Measurements from ENCODE around the gene TMEM255B.
"Not testable (repeated sequence)": the region's sequence is repeated elsewhere in the genome, so short reads cannot be mapped to it uniquely, and the experiment has no call there.

TMEM255B gene

DNA sequence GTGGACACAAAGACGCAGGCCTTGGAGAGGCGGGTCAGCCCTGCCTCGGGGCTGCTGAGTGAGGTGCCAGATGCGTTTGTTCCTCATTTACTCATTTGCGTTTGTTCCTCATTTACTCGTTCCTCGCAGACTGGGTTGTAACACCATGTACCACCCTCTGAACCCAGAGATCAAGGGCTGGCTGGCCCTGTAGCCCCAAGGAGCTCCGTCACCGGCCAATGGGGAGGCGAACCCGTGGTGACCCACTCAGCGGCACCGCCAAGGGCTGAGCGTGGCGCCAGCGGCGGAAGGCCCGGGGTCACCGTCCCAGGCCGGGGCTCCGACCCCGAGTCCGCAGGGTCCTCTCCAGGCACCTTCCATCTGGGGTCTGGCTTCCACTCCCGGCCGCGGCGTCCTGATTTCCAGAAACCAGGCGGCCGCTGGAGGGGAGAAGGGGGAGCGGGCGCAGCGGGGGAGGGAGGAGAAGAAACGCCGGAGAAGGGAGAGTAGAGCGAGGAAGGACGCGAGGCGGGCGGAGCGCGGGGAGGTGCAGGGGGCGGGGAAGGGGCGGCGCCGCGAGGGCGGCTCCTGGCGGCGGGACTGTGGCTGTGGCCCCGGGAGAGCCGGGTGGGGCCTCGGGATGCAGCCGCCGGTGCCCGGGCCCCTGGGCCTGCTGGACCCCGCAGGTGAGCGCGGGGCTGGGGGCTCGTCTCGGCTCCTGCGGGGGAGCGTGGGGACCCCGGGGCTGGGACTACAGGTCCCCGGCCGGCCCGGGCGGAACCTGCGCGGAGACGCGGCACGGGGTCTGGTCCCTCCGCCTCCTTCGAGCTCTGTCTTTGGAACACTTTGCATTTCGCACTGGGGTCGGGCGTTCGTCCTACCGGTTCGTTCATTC is at the start of gene TMEM255B:
TSS of gene TMEM255B (plus strand) at position 576 of the 874 bp plus-strand sequence. CDS start at position 620, 44 bp downstream.
- Histone ChIP-seq H3K36me3 (no peaks in the 10 kb centered on the region), H3K9ac (peak within 1 kb of the TSS; percentile 73), H3K27me3 (peaks cover 46% of the 10 kb centered on the region), H3K9me3 (no peaks in the 10 kb centered on the region), H3K4me3 (peak within 1 kb of the TSS; percentile 71), H3K4me2 (peak within 1 kb of the TSS; percentile 99), H3K4me1 (peaks cover 44% of the 10 kb centered on the region), H3K27ac (peak within 1 kb of the TSS; percentile 65; the same call in 1 of the 2 replicates), H4K20me1 (peaks cover 7% of the 10 kb centered on the region; the same call in 1 of the 2 replicates)
- TF ChIP-seq Cebpa-rat (IDR thresholded peaks at IDR 0.05), result no peak

DNA sequence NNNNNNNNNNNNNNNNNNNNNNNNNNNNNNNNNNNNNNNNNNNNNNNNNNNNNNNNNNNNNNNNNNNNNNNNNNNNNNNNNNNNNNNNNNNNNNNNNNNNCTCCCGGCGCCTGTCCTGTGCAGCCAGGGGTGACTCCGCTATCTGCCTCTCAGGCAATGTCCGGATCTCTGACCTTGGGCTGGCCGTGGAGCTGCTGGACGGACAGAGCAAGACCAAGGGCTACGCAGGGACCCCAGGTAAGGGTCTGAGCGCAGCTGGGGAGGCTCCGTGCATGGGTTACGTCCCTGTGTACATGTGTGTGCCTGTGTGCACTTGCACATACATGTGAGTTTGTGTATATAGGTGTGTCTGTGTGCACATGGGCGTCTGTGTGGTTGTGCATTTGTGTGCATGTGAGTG is 36.1 kb upstream of the TMEM255B start:
- Histone ChIP-seq H3K9me3 (peaks cover 18% of the 10 kb centered on the region), H3K4me3 (no peak overlapping the region), H3K4me2 (no peak overlapping the region), H3K36me3 (no peaks in the 10 kb centered on the region), H3K27ac (no peak overlapping the region), H3K27me3 (peaks cover 6% of the 10 kb centered on the region; the same call in 1 of the 2 replicates), H3K4me1 (no peaks in the 10 kb centered on the region), H3K9ac (no peak overlapping the region), H4K20me1 (no peaks in the 10 kb centered on the region)
- TF ChIP-seq Cebpa-rat (IDR thresholded peaks at IDR 0.05), result no peak

DNA sequence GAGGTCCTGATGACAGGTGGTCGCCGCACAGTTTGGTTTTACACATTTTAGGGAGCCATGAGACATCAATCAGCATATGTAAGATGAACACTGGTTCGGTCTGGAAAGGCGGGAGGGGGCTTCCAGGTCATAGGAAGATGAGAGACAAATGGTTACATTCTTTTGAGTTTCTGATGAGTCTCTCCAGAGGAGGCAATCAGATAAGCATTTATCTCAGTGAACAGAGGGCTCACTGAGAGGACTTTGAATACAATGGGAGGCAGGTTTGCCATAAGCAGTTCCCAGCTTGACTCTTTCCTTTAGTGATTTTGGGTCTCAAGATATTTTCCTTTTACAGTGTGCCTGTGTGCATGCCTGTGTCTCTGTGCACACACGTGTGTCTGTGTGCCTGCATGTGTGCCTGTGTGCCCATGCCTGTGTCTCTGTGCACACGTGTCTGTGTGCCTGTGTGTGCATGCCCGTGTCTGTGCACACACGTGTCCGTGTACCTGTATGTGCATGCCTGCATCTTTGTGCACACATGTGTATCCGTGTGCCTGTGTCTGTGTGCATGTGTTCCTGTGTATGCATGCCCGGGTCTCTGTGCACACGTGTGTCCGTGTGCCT is 35.5 kb upstream of the TMEM255B start:
- no peak for TF ChIP-seq Cebpa-rat (IDR thresholded peaks at IDR 0.05)
- peaks cover 12% of the 10 kb centered on the region for H3K27me3 ChIP-seq

DNA sequence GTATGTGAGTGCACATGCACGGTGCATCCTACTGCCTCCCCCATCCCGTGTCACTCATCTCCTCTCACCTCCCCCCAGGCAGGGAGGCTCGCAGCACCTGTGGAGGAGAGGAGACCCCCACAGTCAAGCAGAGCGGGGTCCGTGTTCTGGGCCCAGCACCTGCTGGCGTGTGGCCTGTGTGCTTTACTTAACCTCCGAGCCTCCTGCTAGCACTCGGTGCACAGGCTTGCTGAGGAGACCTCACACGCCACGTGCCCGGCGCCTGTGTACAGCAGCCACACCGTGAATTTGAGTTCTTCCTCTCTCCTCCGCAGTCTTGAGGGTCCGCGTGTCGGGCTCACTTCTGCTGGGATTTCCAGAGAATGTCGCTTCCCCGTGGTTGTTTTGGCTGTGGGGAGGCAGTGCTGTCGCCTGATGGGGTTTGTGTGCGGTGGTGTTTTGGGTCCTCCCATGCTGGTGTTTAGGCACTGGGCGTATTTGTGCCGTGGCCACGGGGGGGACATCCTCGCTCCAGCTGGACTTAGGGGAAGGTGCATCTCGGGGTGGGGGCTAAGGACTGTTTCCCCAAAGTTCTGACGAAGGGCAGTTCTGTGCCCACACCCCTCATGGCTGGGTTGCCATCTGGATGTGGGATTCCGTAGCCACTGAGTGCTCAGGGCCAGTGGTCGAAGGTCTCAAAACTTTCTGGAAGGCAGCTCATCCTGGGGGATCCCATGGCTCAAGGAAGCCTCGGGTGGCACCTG is 34.8 kb upstream of the TMEM255B start:
- Histone ChIP-seq H3K27ac (no peak overlapping the region), H3K9me3 (peaks cover 26% of the 10 kb centered on the region), H4K20me1 (no peaks in the 10 kb centered on the region), H3K9ac (no peak overlapping the region), H3K4me2 (no peak overlapping the region), H3K36me3 (no peaks in the 10 kb centered on the region), H3K27me3 (peaks cover 19% of the 10 kb centered on the region), H3K4me1 (no peaks in the 10 kb centered on the region), H3K4me3 (no peak overlapping the region)
- TF ChIP-seq Cebpa-rat (IDR thresholded peaks at IDR 0.05), result no peak

More for the DNA sequence above, 35.5 kb upstream of the TMEM255B start:
- Histone ChIP-seq H3K9me3 (peaks cover 24% of the 10 kb centered on the region), H4K20me1 (no peaks in the 10 kb centered on the region), H3K9ac (no peak overlapping the region), H3K4me2 (no peak overlapping the region), H3K4me1 (no peaks in the 10 kb centered on the region), H3K4me3 (no peak overlapping the region), H3K36me3 (no peaks in the 10 kb centered on the region), H3K27ac (no peak overlapping the region)

DNA sequence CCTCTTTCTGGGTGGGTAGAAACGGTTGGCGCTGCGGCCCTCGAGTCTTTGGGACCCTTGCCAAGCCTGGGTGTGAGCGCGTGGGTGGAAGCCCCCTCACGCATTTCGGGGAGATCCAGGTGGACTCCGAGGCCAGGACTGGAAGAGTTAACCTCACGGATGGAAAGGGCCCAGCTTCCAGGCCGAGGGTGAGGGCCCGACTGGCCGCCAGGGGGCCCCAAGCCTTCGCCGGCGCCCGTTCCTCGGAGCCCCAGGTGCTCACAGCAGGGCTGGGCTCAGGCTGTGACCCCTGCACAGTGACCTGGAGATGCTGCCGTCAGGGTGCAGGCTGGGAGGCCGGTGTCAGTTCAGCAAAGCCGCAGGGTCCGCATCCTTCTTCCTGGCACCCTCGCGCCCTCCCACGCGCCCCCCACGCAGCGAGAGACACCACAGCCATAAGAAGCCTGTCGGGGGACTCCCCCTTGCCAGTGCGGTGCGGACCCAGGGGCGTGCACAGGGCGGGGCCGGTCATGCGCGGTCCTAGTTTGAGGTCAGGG is 34.2 kb upstream of the TMEM255B start:
- Histone ChIP-seq H3K4me2 (no peak overlapping the region), H3K27ac (no peak overlapping the region), H3K9ac (no peak overlapping the region), H3K27me3 (peaks cover 25% of the 10 kb centered on the region), H4K20me1 (no peaks in the 10 kb centered on the region), H3K4me3 (no peak overlapping the region), H3K36me3 (no peaks in the 10 kb centered on the region), H3K9me3 (peaks cover 26% of the 10 kb centered on the region), H3K4me1 (no peaks in the 10 kb centered on the region)
- TF ChIP-seq Cebpa-rat (IDR thresholded peaks at IDR 0.05), result no peak

DNA sequence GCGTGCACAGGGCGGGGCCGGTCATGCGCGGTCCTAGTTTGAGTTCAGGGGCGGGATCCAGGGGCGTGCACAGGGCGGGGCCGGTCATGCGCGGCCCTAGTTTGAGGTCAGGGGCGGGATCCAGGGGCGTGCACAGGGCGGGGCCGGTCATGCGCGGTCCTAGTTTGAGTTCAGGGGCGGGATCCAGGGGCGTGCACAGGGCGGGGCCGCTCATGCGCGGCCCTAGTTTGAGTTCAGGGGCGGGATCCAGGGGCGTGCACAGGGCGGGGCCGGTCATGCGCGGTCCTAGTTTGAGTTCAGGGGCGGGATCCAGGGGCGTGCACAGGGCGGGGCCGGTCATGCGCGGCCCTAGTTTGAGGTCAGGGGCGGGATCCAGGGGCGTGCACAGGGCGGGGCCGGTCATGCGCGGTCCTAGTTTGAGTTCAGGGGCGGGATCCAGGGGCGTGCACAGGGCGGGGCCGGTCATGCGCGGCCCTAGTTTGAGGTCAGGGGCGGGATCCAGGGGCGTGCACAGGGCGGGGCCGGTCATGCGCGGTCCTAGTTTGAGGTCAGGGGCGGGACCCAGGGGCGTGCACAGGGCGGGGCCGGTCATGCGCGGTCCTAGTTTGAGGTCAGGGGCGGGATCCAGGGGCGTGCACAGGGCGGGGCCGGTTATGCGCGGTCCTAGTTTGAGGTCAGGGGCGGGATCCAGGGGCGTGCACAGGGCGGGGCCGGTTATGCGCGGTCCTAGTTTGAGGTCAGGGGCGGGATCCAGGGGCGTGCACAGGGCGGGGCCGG is 33.5 kb upstream of the TMEM255B start:
- not testable (repeated sequence) for H3K4me2 ChIP-seq, H3K27ac ChIP-seq, H3K4me3 ChIP-seq, H3K4me1 ChIP-seq, H4K20me1 ChIP-seq, H3K9ac ChIP-seq, H3K36me3 ChIP-seq
- Histone ChIP-seq H3K9me3 (peaks cover 26% of the 10 kb centered on the region), H3K27me3 (peaks cover 32% of the 10 kb centered on the region)

DNA sequence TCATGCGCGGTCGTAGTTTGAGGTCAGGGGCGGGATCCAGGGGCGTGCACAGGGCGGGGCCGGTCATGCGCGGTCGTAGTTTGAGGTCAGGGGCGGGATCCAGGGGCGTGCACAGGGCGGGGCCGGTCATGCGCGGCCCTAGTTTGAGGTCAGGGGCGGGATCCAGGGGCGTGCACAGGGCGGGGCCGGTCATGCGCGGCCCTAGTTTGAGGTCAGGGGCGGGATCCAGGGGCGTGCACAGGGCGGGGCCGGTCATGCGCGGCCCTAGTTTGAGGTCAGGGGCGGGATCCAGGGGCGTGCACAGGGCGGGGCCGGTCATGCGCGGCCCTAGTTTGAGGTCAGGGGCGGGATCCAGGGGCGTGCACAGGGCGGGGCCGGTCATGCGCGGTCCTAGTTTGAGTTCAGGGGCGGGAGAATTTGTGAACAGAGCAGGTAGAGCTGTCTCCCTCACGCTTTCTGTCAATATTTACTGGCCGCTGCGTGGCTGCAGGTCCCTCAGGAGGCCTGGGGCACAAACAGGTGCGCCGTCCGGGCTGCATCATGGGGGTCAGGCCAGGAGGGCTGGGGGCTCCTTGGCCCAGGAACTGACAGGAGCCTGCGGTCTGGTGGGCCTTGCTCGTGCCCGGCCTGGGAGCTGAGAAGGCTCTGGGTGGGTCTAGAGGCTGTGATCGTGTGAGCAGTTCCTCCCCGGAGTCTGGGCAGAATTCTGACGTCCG is 32.8 kb upstream of the TMEM255B start:
- H3K4me2 ChIP-seq, H4K20me1 ChIP-seq, H3K9ac ChIP-seq, H3K4me1 ChIP-seq, H3K27ac ChIP-seq, H3K4me3 ChIP-seq, H3K36me3 ChIP-seq: not testable (repeated sequence)
- Histone ChIP-seq H3K27me3 (peaks cover 39% of the 10 kb centered on the region), H3K9me3 (peaks cover 26% of the 10 kb centered on the region)

DNA sequence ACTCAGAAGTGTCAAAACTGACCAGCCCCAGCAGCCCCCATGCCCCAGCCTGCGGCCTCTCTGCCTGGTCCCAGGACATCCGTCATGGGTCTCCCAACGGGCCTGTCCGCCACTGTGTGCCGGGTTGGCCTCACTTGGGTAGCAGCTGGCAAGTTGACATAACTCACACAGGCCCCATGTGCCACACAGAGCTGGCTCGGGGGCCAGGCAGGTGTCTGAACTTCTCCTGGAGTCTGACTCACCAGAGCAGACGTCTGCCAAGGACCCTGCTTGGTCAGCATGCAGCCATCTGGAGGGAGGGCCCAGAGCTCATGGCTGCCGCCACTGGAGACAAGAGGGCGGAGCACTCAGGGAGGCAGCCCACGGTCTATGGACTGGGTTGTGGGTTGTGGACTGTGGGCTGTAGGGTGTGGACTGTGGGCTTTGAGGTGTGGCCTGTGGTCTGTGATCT is 32.0 kb upstream of the TMEM255B start:
- TF ChIP-seq Cebpa-rat (IDR thresholded peaks at IDR 0.05), result no peak
- H3K9ac ChIP-seq, result no peak overlapping the region
- peaks cover 9% of the 10 kb centered on the region for H3K4me1 ChIP-seq
- peaks cover 7% of the 10 kb centered on the region; the same call in 1 of the 2 replicates for H4K20me1 ChIP-seq
- peaks cover 47% of the 10 kb centered on the region for H3K27me3 ChIP-seq
- H3K36me3 ChIP-seq, result no peaks in the 10 kb centered on the region
- H3K9me3 ChIP-seq, result peaks cover 26% of the 10 kb centered on the region
- no peak overlapping the region for H3K27ac ChIP-seq
- H3K4me3 ChIP-seq, result no peak overlapping the region
- no peak overlapping the region for H3K4me2 ChIP-seq

Data from BLaER1 (cell line).